Activated T-cell treated with anti-CD3 and anti-CD28 coated beads for 1 hour (primary cell): ENCODE data around the gene PKN1.
"Not testable (repeated sequence)": the region's sequence is repeated elsewhere in the genome, so short reads cannot be mapped to it uniquely, and the experiment has no call there.

ENCODE experiments used
- DNase-seq: peaks from one replicate; pipeline ENCODE4 v3.0.0-alpha.2; 2020; ENCODE audit warnings: low read depth

PKN1 gene

GRCh38 chr19:14432791-14433553 lies at the start of gene PKN1:
Gene PKN1 (plus strand): TSS chr19:14433306. CDS start chr19:14433522, 216 bp downstream.
- DNase-seq = peak; percentile 43

DNA sequence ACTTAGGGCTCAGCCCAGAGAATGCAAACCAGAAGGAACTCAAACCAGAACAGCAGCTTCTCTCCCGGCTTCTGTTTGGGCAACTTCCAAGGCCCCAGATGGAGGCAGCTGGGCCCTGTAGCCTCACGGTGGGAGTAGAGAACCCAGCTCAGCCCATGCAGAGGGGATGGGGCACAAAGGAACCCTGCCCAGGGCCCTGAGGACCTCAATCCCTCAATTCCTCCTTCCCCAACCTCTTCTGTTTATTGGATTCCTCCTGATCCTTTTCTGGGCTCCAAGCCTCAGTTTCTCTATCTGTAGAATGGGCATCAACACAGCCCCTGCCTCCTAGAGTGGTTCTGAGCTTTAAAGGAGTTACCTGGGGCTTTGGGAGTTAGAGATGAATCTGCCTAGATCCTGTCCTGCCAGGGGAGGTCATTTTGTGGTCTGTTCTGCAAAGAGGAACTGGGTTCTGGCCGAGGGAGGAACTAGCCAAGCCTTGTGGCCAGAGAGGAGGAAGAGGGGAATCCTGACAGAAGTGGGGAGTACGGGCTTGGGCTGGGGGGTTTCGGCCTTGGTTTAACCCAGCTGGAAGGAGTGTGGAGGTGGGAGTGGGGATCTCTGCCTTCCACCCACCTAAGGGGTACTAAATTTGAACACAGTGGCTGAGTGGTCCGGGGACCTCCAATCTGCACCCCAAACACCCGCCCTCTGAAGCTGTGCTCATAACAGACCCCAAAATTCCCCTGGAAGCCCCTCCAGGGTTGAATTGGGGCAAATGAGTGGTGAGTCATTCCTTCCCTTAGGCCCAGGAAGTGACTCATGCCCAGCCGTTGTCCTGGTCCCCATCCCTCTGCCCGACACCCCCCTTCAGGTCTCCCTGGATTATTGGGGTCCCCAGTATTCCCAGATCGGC lies 49.2 kb upstream of the PKN1 start:
- peak; percentile 46 for DNase-seq

DNA sequence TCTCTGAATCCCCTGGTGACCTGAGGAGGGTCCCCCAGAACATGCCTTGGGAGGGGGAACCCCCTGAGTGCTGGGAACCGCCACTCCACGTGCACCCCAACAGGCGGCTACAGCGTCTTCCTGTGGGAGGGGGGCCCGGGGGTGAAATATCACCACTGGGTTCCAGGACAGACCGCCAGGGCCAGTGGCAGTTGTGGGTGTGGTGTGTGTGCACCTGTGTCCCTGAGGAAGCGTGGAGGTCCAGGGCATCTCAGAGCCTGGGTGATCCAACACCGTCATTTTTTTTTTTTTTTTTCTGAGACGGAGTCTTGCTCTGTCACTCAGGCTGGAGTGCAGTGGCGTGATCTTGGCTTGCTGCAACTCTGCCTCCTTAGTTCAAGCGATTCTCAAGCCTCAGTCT lies 47.6 kb upstream of the PKN1 start:
- no peak for DNase-seq

GRCh38 chr19:14390548-14390947 lies 42.6 kb upstream of the PKN1 start:
- no peak for DNase-seq

DNA sequence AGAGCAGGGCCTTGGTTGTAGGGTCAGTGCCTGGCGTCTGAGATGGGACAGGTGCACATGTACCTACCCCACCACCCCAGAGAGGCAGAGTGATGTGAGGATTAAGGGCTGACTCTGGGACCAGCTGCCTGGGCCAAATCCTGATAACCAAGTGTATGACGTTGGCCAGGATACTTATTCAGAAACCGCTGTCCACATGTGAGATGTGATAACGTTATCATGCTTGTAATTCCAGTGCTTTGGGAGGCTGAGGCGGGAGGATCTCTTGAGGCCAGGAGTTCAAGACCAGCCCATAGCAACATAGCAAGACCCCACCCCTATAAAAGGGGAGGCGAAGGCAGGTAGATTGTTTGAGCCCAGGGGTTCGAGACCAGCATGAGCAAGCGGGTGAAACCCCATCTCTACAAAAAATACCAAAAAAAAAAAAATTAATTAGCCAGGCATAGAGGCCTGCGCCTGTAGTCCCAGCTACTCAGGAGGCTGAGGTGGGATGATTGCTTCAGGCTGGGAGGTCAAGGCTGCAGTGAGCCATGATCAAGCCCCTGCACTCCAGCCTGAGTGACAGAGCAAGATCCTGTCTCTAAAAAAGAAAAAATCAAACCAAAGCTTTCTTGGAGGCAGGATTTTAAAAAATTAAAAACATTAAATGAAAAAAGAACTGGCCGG lies 41.8 kb upstream of the PKN1 start:
- no peak for DNase-seq

GRCh38 chr19:14393329-14393728 lies 39.8 kb upstream of the PKN1 start:
- DNase-seq = no peak

DNA sequence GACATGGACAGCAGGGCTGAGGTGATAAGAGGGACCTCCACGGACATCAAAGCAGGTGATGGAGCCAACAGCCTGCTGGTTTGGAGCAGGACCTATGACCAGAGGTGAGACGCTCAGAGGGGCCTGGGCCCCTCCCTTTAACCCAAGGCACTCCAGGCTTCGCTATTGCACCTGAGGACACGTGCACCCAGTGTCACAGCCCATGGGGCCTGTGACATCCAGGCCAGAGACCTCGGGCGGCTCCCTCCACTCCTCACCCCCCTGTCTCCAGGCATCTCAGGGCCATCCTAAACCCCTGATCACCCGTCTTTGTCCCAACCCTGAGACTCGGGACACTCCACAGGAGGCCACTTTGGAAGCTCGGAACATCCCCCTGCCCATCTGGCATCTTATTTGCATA lies 38.9 kb upstream of the PKN1 start:
- DNase-seq = no peak

GRCh38 chr19:14395262-14395661 lies 37.8 kb upstream of the PKN1 start:
- DNase-seq = no peak

- no peak for DNase-seq
Measured at GRCh38 chr19:14395710-14396336, 37.3 kb upstream of the PKN1 start.

DNA sequence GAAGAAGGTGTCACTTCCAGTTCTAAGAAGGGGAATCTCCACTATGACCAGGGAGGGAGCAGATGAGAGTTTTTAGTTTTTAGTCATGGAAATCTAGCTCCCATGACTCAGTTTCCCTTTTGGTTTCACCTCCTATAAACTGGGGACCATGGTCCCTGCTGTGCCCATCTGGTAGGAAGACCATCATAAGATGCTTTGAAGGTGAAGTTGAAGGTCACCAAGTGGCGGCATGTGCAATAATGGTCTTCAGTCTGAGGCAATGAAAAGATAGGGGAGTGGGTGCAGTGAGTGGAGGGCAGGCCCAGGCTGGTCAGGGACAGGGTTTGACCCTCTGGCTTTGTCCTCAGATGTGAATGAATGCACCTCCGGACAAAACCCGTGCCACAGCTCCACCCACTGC lies 36.4 kb upstream of the PKN1 start:
- not testable (repeated sequence) for DNase-seq

DNA sequence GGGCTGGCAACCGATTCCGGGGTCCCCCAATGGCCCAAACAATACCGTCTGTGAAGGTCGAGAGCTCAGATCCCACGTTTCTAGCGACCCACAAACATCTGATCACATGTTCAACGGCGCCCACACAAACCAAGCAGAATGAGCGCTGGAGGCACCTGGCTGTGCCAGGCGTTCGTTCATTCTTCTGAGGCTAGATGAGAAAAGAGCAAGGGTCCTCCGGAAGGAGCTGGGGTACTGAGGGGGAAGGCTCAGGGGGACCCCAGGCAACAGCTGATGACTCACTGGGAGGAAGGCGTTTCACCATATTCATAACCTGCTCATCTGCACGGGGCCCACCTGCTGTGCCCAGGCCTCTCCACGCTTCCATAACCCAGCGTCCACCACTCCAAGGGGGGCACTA lies 35.9 kb upstream of the PKN1 start:
- not testable (repeated sequence) for DNase-seq

GRCh38 chr19:14400951-14401431 lies 32.1 kb upstream of the PKN1 start:
- DNase-seq = no peak

DNA sequence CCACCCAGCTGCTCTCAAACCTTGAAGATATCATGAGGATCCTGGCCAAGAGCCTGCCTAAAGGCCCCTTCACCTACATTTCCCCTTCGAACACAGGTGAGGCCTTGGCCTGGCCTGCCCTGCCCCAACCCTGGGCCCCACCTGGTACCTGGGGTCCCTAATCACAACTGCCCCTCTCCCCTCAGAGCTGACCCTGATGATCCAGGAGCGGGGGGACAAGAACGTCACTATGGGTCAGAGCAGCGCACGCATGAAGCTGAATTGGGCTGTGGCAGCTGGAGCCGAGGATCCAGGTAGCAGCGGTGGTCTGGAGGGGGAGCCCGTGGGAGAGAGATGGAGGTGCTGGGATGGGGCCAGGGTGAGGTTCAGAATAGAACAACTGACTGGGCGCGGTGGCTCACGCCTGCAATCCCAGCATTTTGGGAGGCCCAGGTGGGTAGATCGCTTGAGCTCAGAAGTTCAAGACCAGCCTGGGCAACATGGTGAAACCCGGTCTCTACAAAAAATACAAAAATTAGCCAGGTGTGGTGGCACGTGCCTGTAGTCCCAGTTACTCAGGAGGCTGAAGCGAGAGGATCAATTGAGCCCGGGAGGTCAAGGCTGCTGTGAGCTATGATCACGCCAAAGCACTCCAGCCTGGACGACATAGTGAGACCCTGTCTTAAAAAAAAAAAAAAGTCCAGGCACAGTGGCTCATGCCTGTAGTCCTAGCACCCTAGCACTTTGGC lies 31.5 kb upstream of the PKN1 start:
- no peak for DNase-seq

- DNase-seq = no peak
Measured at GRCh38 chr19:14402332-14403144, 30.6 kb upstream of the PKN1 start.

GRCh38 chr19:14403145-14403930 lies 29.8 kb upstream of the PKN1 start:
- not testable (repeated sequence) for DNase-seq

GRCh38 chr19:14404312-14404711 lies 28.8 kb upstream of the PKN1 start:
- no peak for DNase-seq

DNA sequence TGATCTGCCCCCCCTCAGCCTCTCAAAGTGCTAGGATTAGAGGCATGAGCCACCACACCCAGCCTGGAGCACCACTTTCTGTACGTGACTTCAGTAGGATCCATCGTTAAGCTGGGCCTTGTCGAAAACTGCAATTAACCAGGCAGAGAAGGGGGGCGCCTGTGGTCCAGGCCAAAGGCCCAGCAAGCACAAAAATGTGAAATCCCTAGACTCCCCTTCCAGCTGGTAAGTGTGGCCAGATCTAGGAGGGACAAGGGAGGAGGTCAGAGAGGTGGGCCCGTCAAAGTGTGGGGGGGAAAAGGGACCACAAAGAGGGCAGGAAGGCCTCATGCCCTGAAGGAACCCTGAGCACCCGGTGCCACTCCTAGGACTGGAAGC lies 27.7 kb upstream of the PKN1 start:
- no peak for DNase-seq

GRCh38 chr19:14405758-14406644 lies 27.1 kb upstream of the PKN1 start:
- peak; percentile 84 for DNase-seq
